OCI-LY7 (cell line): ENCODE results near the gene PGAP2.

Source experiments
- EZH2phosphoT487 ChIP-seq: fragments of 200-600 bp; sonication (generic); IDR thresholded peaks from 2 replicates; pipeline ENCODE4 v1.6.1; 2018; ENCODE audit warnings: low read depth, borderline replicate concordance, mild to moderate bottlenecking, mixed run types, antibody characterized with exemption, low read length, moderate library complexity, mixed read lengths
- TF ChIP-seq, protein P1 (sequence below): fragments of 200-600 bp; sonication (generic); conservative IDR thresholded peaks from 2 replicates; pipeline ENCODE4 v1.5.1; 2014; ENCODE audit warnings: mild to moderate bottlenecking, antibody characterized with exemption, low read length, moderate library complexity, mixed read lengths

DNA sequence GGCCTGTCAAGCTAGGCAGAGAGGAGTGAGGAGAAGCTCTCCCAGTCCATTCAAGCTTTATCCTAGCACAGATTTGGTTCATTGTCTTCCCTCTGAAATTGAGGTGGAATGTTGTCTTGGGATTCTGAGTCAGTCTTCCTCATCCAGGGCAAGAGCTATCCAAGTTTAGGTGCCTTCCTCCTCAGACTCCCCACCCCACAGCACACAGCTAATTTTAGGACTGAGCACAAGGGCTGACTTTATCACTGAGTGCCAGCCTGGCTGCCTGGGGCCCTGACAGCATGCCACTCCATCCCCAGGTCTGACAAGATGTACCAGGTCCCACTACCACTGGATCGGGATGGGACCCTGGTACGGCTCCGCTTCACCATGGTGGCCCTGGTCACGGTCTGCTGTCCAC lies 2.6 kb downstream of the PGAP2 start:
- TF ChIP-seq, protein P1, sequence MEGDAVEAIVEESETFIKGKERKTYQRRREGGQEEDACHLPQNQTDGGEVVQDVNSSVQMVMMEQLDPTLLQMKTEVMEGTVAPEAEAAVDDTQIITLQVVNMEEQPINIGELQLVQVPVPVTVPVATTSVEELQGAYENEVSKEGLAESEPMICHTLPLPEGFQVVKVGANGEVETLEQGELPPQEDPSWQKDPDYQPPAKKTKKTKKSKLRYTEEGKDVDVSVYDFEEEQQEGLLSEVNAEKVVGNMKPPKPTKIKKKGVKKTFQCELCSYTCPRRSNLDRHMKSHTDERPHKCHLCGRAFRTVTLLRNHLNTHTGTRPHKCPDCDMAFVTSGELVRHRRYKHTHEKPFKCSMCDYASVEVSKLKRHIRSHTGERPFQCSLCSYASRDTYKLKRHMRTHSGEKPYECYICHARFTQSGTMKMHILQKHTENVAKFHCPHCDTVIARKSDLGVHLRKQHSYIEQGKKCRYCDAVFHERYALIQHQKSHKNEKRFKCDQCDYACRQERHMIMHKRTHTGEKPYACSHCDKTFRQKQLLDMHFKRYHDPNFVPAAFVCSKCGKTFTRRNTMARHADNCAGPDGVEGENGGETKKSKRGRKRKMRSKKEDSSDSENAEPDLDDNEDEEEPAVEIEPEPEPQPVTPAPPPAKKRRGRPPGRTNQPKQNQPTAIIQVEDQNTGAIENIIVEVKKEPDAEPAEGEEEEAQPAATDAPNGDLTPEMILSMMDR, result no peak
- no peak for TF ChIP-seq EZH2phosphoT487
